Astrocyte (in vitro differentiated cells and primary cell): ENCODE data around the gene ZNF546.

Source experiments
- EZH2 ChIP-seq: IDR thresholded peaks from 2 replicates; pipeline ENCODE4 v1.6.1; 2012; ENCODE audit warnings: mild to moderate bottlenecking, low read length, inconsistent platforms; ENCODE audit not compliant: insufficient read depth
- TF ChIP-seq, protein P1 (sequence below): IDR thresholded peaks from 2 replicates; pipeline ENCODE4 v1.5.1; 2011; ENCODE audit warnings: low read depth, mild to moderate bottlenecking, inconsistent platforms, low read length, moderate library complexity; ENCODE audit not compliant: insufficient read depth

DNA sequence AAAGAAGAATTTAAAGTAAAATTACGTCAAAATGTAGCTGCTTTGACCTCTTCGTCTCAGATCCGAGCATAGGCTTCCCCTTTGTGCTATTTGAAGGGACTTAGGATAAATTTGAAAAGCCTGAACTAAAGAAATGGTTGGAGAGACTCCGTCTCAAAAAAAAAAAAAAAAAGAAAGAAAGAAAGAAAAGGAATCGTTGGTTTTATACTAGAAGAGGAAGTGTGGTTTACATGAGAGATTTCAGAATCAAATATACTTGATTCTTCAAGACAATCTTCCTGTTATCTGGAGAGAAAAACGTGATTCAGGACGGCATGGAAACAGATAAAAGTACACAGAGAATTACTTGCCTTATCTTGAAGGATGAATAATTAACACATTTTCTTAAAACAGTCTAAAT, 59.6 kb downstream of the ZNF546 start:
- TF ChIP-seq, protein P1, sequence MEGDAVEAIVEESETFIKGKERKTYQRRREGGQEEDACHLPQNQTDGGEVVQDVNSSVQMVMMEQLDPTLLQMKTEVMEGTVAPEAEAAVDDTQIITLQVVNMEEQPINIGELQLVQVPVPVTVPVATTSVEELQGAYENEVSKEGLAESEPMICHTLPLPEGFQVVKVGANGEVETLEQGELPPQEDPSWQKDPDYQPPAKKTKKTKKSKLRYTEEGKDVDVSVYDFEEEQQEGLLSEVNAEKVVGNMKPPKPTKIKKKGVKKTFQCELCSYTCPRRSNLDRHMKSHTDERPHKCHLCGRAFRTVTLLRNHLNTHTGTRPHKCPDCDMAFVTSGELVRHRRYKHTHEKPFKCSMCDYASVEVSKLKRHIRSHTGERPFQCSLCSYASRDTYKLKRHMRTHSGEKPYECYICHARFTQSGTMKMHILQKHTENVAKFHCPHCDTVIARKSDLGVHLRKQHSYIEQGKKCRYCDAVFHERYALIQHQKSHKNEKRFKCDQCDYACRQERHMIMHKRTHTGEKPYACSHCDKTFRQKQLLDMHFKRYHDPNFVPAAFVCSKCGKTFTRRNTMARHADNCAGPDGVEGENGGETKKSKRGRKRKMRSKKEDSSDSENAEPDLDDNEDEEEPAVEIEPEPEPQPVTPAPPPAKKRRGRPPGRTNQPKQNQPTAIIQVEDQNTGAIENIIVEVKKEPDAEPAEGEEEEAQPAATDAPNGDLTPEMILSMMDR: no peak
- no peak for TF ChIP-seq EZH2
